IMR-90 (cell line): ENCODE results near the gene IL1RL1. TPM values are rescaled to one million over a fixed set of nuclear protein-coding genes. Genes with fewer than 3 reads are reported as not detected.

Experiments used
- ATAC-seq: fragments of 200-7000 bp; cut with Tn5 transposase; 2 replicates; pipeline ENCODE4 v1.9.1; 2020; ENCODE audit warnings: low read depth, mild to moderate bottlenecking, moderate library complexity
- BruUV-seq: library from RNA; stranded (reverse); fragments of 400-500 nt; replicated peaks from 2 replicates; lab custom pipeline; 2021; lab: Mats Ljungman, UMichigan
- CTCF ChIA-PET: fragments of 300-600 bp; formaldehyde crosslinking; extraction: SDS; loops from one replicate; lab custom pipeline; 2021; ENCODE audit warnings: antibody characterized with exemption; lab: Yijun Ruan, JAX
- POLR2A ChIA-PET: fragments of 300-600 bp; sonication (Branson Sonifier 250); formaldehyde crosslinking; loops from one replicate; lab custom pipeline; 2022; ENCODE audit warnings: antibody characterized with exemption; ENCODE audit not compliant: unreplicated experiment; lab: Charles Lee
- DNase-seq: peaks from one replicate; pipeline ENCODE4 v3.0.0; 2013
- H2AFZ ChIP-seq: replicated peaks from 2 replicates; pipeline ENCODE3; 2013; ENCODE audit warnings: low read length, mild to moderate bottlenecking; ENCODE audit not compliant: poor library complexity
- H2AK5ac ChIP-seq: 2 replicates; pipeline ENCODE4 v1.6.1; 2013; ENCODE audit warnings: low read depth, low read length, inconsistent platforms
- H2AK9ac ChIP-seq: replicated peaks from 2 replicates; pipeline ENCODE3; 2013; ENCODE audit warnings: mild to moderate bottlenecking, low read depth, low read length, moderate library complexity; ENCODE audit not compliant: poor library complexity
- H2BK120ac ChIP-seq: 2 replicates; pipeline ENCODE4 v1.6.1; 2013; ENCODE audit warnings: low read depth, low read length, inconsistent platforms
- H2BK15ac ChIP-seq: 3 replicates; pipeline ENCODE4 v1.6.1; 2013; ENCODE audit warnings: low read depth, low read length, inconsistent platforms
- H2BK20ac ChIP-seq: 2 replicates; pipeline ENCODE4 v1.6.1; 2013; ENCODE audit warnings: low read depth, mild to moderate bottlenecking, inconsistent platforms, low read length, moderate library complexity
- H2BK5ac ChIP-seq: 2 replicates; pipeline ENCODE4 v1.6.1; 2013; ENCODE audit warnings: mild to moderate bottlenecking, low read depth, low read length, inconsistent platforms; ENCODE audit not compliant: poor library complexity, severe bottlenecking
- H3K14ac ChIP-seq: replicated peaks from 2 replicates; pipeline ENCODE4 v1.6.1; 2013; ENCODE audit warnings: low read depth, low read length, inconsistent platforms
- H3K18ac ChIP-seq: 2 replicates; pipeline ENCODE4 v1.6.1; 2013; ENCODE audit warnings: low read depth, low read length, control low read depth
- H3K23ac ChIP-seq: 2 replicates; pipeline ENCODE4 v1.6.1; 2013; ENCODE audit warnings: low read depth, low read length, inconsistent platforms
- H3K27ac ChIP-seq: 2 replicates; pipeline ENCODE4 v1.5.1; 2013; ENCODE audit warnings: mild to moderate bottlenecking, control low read depth, low read length; ENCODE audit not compliant: insufficient read depth
- H3K27me3 ChIP-seq: 2 replicates; pipeline ENCODE4 v1.6.1; 2013; ENCODE audit warnings: low read length; ENCODE audit not compliant: control insufficient read depth, insufficient read depth
- H3K36me3 ChIP-seq: 2 replicates; pipeline ENCODE4 v1.6.1; 2013; ENCODE audit warnings: low read length, mixed read lengths; ENCODE audit not compliant: control insufficient read depth, insufficient read depth
- H3K4ac ChIP-seq: 2 replicates; pipeline ENCODE4 v1.6.1; 2013; ENCODE audit warnings: low read depth, low read length, inconsistent platforms
- H3K4me1 ChIP-seq: 2 replicates; pipeline ENCODE4 v1.6.1; 2013; ENCODE audit warnings: low read length, mixed read lengths; ENCODE audit not compliant: control insufficient read depth, insufficient read depth
- H3K4me2 ChIP-seq: 2 replicates; pipeline ENCODE4 v1.6.1; 2013; ENCODE audit warnings: low read depth, mild to moderate bottlenecking, control low read depth, low read length, moderate library complexity
- H3K4me3 ChIP-seq: 2 replicates; pipeline ENCODE4 v1.5.1; 2013; ENCODE audit warnings: low read depth, mild to moderate bottlenecking, control low read depth, low read length, moderate library complexity; ENCODE audit not compliant: insufficient read depth
- H3K56ac ChIP-seq: 2 replicates; pipeline ENCODE4 v1.6.1; 2013; ENCODE audit warnings: low read length, inconsistent platforms; ENCODE audit not compliant: insufficient read depth; ENCODE audit errors: extremely low read depth
- H3K79me1 ChIP-seq, 2 experiments: 2 replicates each; pipeline ENCODE4 v1.6.1; 2013; ENCODE audit warnings: low read length in 2 of 2, inconsistent platforms in 1 of 2, low read depth in 1 of 2
- H3K9ac ChIP-seq: 2 replicates; pipeline ENCODE4 v1.6.1; 2013; ENCODE audit warnings: low read depth, low read length, control low read depth
- H3K9me1 ChIP-seq: 2 replicates; pipeline ENCODE4 v1.6.1; 2013; ENCODE audit warnings: low read length, inconsistent platforms; ENCODE audit not compliant: insufficient read depth
- H3K9me3 ChIP-seq: 2 replicates; pipeline ENCODE4 v1.6.1; 2013; ENCODE audit warnings: low read length; ENCODE audit not compliant: control insufficient read depth, insufficient read depth
- H4K20me1 ChIP-seq: 2 replicates; pipeline ENCODE4 v1.6.1; 2013; ENCODE audit warnings: low read length, inconsistent platforms; ENCODE audit not compliant: insufficient read depth
- H4K5ac ChIP-seq: 2 replicates; pipeline ENCODE4 v1.6.1; 2013; ENCODE audit warnings: mild to moderate bottlenecking, low read depth, low read length, control low read depth
- H4K8ac ChIP-seq, 2 experiments: 2 replicates each; pipeline ENCODE4 v1.6.1; 2013; ENCODE audit warnings: low read depth in 2 of 2, low read length in 2 of 2, control low read depth in 1 of 2, inconsistent platforms in 1 of 2
- H4K91ac ChIP-seq: 2 replicates; pipeline ENCODE4 v1.6.1; 2013; ENCODE audit warnings: low read depth, low read length, inconsistent platforms; ENCODE audit not compliant: insufficient read depth
- BHLHE40 ChIP-seq: fragments of 150-350 bp; IDR thresholded peaks from 2 replicates; pipeline ENCODE4 v1.6.1; 2016; ENCODE audit warnings: mild to moderate bottlenecking, low read depth, low read length
- CEBPB ChIP-seq: IDR thresholded peaks from 2 replicates; pipeline ENCODE4 v1.6.1; 2012; ENCODE audit warnings: low read depth, low read length, improper control_type of control experiment
- CHD1 ChIP-seq: IDR thresholded peaks from 2 replicates; pipeline ENCODE4 v1.6.1; 2012; ENCODE audit warnings: low read depth, low read length, improper control_type of control experiment
- CTCF ChIP-seq: conservative IDR thresholded peaks from 2 replicates; pipeline ENCODE4 v1.5.1; 2012; ENCODE audit warnings: mild to moderate bottlenecking, low read depth, low read length, improper control_type of control experiment
- FOS ChIP-seq: fragments of 150-350 bp; IDR thresholded peaks from 2 replicates; pipeline ENCODE4 v1.6.1; 2016; ENCODE audit warnings: low read depth, low read length
- MAFK ChIP-seq: IDR thresholded peaks from 2 replicates; pipeline ENCODE4 v1.6.1; 2012; ENCODE audit warnings: low read depth, low read length, improper control_type of control experiment
- MAZ ChIP-seq: IDR thresholded peaks from 2 replicates; pipeline ENCODE4 v1.6.1; 2012; ENCODE audit warnings: low read depth, mild to moderate bottlenecking, low read length, improper control_type of control experiment, moderate library complexity, borderline replicate concordance
- MXI1 ChIP-seq: IDR thresholded peaks from 2 replicates; pipeline ENCODE4 v1.6.1; 2012; ENCODE audit warnings: low read depth, mild to moderate bottlenecking, low read length, moderate library complexity, borderline replicate concordance
- NFE2L2 ChIP-seq: fragments of 150-350 bp; IDR thresholded peaks from 2 replicates; pipeline ENCODE4 v1.6.1; 2016; ENCODE audit warnings: low read depth, mild to moderate bottlenecking, low read length
- POLR2A ChIP-seq: IDR thresholded peaks from 2 replicates; pipeline ENCODE4 v1.6.1; 2012; ENCODE audit warnings: mild to moderate bottlenecking, low read depth, low read length
- RAD21 ChIP-seq: IDR thresholded peaks from 2 replicates; pipeline ENCODE4 v1.6.1; 2012; ENCODE audit warnings: low read length, improper control_type of control experiment
- RCOR1 ChIP-seq: IDR thresholded peaks from 2 replicates; pipeline ENCODE4 v1.6.1; 2012; ENCODE audit warnings: mild to moderate bottlenecking, low read length, improper control_type of control experiment; ENCODE audit not compliant: insufficient replicate concordance
- RFX5 ChIP-seq: IDR thresholded peaks from 2 replicates; pipeline ENCODE4 v1.8.0; 2012; ENCODE audit warnings: low read depth, mild to moderate bottlenecking, low read length, moderate library complexity
- SMC3 ChIP-seq: fragments of 150-350 bp; IDR thresholded peaks from 2 replicates; pipeline ENCODE4 v1.6.1; 2016; ENCODE audit warnings: low read depth, mild to moderate bottlenecking, antibody characterized with exemption, low read length, moderate library complexity
- WGBS, 2 experiments: methylation state at CpG; one replicate each; pipeline versions ENCODE4 v1.1.5 to v1.1.7; 2013; ENCODE audit warnings: missing lambda C conversion rate in 2 of 2; ENCODE audit not compliant: insufficient read length in 1 of 2; ENCODE audit errors: extremely low coverage in 2 of 2; 5-methylcytosine and 5-hydroxymethylcytosine counted together
- dilution Hi-C: fragments of 300-500 bp; cut with HindIII; formaldehyde crosslinking; loops from one replicate; pipeline ENCODE4 v1.14.3; 2018; ENCODE audit warnings: low sequenced_read_pairs; ENCODE audit not compliant: unreplicated experiment
- in situ Hi-C: fragments of 300-500 bp; cut with MboI; formaldehyde crosslinking; loops from 3 replicates; pipeline ENCODE4 v1.14.3; 2019; ENCODE audit warnings: low sequenced_read_pairs, inconsistent platforms, mixed read lengths
- intact Hi-C: fragments of 100-400 bp; cut with micrococcal nuclease; formaldehyde crosslinking; loops from 2 replicates; pipeline ENCODE4 v1.10.0; 2022
- polyA plus RNA-seq, 3 experiments: library from polyadenylated mRNA; depleted of rRNA; stranded (reverse); fragments of >200 nt; gene quantifications; 2 replicates each; pipeline ENCODE4 v1.2.3, GENCODE V29; 2012; ENCODE audit warnings: low replicate concordance in 1 of 3
- total RNA-seq: library from RNA; depleted of rRNA; stranded (reverse); fragments of >200 nt; gene quantifications from 2 replicates; pipeline ENCODE4 v1.2.3, GENCODE V29; 2012
- TF ChIP-seq, protein P1 (sequence below): fragments of 150-350 bp; IDR thresholded peaks from 2 replicates; pipeline ENCODE4 v1.6.1; 2017; ENCODE audit warnings: mild to moderate bottlenecking, antibody characterized with exemption, low read length, low read depth
- TF ChIP-seq, protein P2 (sequence below): fragments of 150-350 bp; IDR thresholded peaks from 2 replicates; pipeline ENCODE4 v1.6.1; 2016; ENCODE audit warnings: low read depth, mild to moderate bottlenecking, low read length, moderate library complexity, borderline replicate concordance

IL1RL1 gene
- total and polyA plus RNA-seq, 2 of the 4 experiments (the other 2 are of a cell fraction), result under 0.01 to 0.14 TPM

- H4K20me1 ChIP-seq, result no peaks in the 10 kb centered on the region
- H3K27me3 ChIP-seq, result 0 out of 2 replicates have a peak, but pooled peaks cover 5% of the 10 kb centered on the region
- no peak overlapping the region for H4K91ac ChIP-seq
- in situ Hi-C loops, result no loop called here
- H3K27ac ChIP-seq, result no peak overlapping the region
- H3K14ac ChIP-seq, result no peak overlapping the region
- H2AFZ ChIP-seq, result no peak overlapping the region
- DNase-seq, result no peak
- no peak overlapping the region for H3K18ac ChIP-seq
- H3K4me2 ChIP-seq, result no peak overlapping the region
- POLR2A ChIA-PET, result no interaction called here
- no peak overlapping the region for H2AK5ac ChIP-seq
- H3K4me3 ChIP-seq, result no peak overlapping the region
- H3K9me1 ChIP-seq, result peaks cover 4% of the 10 kb centered on the region
- no peak overlapping the region for H4K8ac ChIP-seq
- no peak overlapping the region for H3K56ac ChIP-seq
- peaks cover 7% of the 10 kb centered on the region for H3K4me1 ChIP-seq
- no peak overlapping the region for H2BK5ac ChIP-seq
- no peak overlapping the region for H2AK9ac ChIP-seq
- no peak overlapping the region for H2BK120ac ChIP-seq
- no peak overlapping the region for H4K5ac ChIP-seq
- H2BK15ac ChIP-seq, result no peak overlapping the region
- no peak overlapping the region for H2BK20ac ChIP-seq
- intact Hi-C loops, result no loop called here
- H3K23ac ChIP-seq, result no peak overlapping the region
- no peak for ATAC-seq
- no peak overlapping the region for H3K9ac ChIP-seq
- H3K4ac ChIP-seq, result no peak overlapping the region
- CTCF ChIA-PET, result no interaction called here
- no TSS peak for BruUV-seq
- H3K79me1 ChIP-seq, result no peaks in the 10 kb centered on the region
- 92% methylated on average over 1 of the region's 2 CpGs; no CpG with 5 or more reads in 1 of the 2 experiments for WGBS, 2 experiments
- H3K9me3 ChIP-seq, result no peaks in the 10 kb centered on the region
- no peaks in the 10 kb centered on the region for H3K36me3 ChIP-seq
- TF ChIP-seq CHD1 (no peak), CEBPB (no peak), NFE2L2 (no peak), MAFK (no peak), BHLHE40 (no peak), FOS (no peak), MAZ (no peak), MXI1 (no peak), CTCF (no peak), SMC3 (no peak), RFX5 (no peak), RAD21 (no peak), POLR2A (no peak), RCOR1 (no peak)
- TF ChIP-seq, protein P1, sequence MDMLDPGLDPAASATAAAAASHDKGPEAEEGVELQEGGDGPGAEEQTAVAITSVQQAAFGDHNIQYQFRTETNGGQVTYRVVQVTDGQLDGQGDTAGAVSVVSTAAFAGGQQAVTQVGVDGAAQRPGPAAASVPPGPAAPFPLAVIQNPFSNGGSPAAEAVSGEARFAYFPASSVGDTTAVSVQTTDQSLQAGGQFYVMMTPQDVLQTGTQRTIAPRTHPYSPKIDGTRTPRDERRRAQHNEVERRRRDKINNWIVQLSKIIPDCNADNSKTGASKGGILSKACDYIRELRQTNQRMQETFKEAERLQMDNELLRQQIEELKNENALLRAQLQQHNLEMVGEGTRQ, result no peak
- TF ChIP-seq, protein P2, sequence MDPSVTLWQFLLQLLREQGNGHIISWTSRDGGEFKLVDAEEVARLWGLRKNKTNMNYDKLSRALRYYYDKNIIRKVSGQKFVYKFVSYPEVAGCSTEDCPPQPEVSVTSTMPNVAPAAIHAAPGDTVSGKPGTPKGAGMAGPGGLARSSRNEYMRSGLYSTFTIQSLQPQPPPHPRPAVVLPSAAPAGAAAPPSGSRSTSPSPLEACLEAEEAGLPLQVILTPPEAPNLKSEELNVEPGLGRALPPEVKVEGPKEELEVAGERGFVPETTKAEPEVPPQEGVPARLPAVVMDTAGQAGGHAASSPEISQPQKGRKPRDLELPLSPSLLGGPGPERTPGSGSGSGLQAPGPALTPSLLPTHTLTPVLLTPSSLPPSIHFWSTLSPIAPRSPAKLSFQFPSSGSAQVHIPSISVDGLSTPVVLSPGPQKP, result no peak
- dilution Hi-C loops, result no loop called here
These were observed 7.1 kb downstream of the IL1RL1 start for GRCh38 chr2:102318437-102318836.
